Measurements from ENCODE around the gene SMAD6.

The SMAD6 gene

DNA sequence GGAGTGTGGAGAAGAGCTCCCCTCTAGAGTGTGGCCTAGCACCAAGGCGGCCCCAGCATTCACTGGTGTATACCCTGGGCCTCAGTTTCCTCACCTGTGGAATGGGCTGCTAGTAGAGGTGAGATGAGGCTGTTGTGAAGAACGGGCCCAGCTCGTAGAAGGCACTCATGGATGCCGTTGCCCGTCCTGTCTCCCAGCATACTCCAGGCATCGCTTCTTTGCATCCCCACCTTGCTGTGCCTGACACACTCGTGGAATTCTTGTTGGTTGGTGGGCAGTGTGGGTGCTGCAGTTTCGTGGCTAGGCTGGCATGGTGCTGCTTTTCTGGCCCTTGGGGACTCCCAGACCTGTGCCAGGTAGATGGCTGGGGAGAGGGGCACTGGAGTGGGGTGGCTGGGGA is 76.7 kb downstream of the SMAD6 start:
- no peak overlapping the region for H3K27ac ChIP-seq
- TF ChIP-seq, protein P1, sequence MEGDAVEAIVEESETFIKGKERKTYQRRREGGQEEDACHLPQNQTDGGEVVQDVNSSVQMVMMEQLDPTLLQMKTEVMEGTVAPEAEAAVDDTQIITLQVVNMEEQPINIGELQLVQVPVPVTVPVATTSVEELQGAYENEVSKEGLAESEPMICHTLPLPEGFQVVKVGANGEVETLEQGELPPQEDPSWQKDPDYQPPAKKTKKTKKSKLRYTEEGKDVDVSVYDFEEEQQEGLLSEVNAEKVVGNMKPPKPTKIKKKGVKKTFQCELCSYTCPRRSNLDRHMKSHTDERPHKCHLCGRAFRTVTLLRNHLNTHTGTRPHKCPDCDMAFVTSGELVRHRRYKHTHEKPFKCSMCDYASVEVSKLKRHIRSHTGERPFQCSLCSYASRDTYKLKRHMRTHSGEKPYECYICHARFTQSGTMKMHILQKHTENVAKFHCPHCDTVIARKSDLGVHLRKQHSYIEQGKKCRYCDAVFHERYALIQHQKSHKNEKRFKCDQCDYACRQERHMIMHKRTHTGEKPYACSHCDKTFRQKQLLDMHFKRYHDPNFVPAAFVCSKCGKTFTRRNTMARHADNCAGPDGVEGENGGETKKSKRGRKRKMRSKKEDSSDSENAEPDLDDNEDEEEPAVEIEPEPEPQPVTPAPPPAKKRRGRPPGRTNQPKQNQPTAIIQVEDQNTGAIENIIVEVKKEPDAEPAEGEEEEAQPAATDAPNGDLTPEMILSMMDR (conservative IDR thresholded peaks at IDR 0.05) = no peak
- no peak for TF ChIP-seq ZFX (IDR thresholded peaks at IDR 0.05)

DNA sequence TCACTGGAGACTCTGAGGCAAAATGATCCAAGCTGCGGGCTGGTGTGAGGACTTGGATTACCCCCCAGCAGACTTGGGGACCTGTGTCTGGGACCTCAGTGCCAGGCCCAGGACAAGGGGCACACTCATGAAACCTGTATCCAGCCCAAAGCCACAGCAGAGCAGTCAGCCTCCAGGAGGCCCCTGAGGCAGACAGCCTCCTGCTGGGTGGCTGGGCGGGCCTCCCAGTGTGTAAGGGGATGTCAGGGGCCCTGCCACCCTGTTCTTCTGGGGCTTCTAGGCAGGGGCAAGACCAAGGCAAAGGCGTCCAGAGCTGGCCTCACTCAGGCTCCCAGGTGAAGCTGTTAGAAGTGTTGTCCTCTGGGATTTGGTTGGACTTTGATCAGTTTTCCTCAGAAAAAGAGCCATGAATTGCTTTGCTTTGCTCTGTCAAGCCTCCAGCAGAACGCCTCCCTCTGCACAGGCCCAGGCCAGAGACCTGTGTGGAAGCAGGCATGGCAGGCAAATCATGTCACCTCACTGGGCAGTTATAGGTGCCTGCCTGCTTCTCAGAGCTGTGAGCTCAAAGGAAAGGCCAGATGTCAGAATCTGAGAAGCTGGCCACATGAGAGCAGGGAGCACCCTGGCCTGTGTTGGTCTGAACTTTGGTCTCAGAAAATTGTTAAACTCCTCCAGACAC is 77.4 kb downstream of the SMAD6 start:
- H3K27ac ChIP-seq = no peak overlapping the region
- TF ChIP-seq, protein P1 (conservative IDR thresholded peaks at IDR 0.05) = no peak
- TF ChIP-seq ZFX (IDR thresholded peaks at IDR 0.05) = no peak

DNA sequence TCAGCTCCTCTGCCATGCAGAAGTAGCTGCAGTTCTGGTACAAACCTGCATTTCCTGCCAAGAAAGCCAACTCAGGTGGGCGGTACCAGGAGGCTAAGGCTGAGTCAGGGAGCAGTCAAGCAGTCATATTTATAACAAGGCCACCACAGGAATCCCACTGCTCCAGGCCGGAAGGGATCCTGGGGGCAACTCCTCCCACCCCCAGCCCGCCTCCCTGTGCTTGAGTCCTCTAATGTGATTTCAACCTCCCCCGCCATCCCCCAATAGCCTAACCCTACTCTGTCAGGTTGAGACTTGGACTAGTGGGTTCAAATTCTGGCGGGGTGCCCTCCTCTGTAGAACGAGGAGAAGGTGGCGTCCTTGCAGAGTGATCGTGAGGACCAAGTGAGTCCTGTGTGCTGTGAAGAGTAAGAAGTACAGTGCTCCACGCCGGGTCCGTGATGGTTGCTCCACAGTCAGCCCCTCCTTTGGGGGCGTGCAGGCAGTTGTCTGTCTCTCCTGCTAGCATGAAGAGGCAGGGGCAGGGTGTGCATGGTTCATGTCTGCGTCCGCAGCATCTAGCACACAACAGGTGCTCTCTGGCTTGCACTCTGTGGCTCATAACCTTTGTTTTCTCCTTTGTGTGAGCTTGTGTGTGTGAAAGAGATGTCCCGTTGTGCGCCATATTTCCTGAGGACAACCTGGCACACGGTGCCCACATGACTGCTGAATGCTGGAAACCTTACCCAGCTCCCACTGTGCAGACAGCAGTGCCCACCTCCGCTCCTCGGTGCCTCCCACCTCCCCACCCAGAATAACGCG is 78.3 kb downstream of the SMAD6 start:
- TF ChIP-seq, protein P1 (conservative IDR thresholded peaks at IDR 0.05) = no peak
- TF ChIP-seq ZFX (IDR thresholded peaks at IDR 0.05) = no peak
- no peak overlapping the region for H3K27ac ChIP-seq

DNA sequence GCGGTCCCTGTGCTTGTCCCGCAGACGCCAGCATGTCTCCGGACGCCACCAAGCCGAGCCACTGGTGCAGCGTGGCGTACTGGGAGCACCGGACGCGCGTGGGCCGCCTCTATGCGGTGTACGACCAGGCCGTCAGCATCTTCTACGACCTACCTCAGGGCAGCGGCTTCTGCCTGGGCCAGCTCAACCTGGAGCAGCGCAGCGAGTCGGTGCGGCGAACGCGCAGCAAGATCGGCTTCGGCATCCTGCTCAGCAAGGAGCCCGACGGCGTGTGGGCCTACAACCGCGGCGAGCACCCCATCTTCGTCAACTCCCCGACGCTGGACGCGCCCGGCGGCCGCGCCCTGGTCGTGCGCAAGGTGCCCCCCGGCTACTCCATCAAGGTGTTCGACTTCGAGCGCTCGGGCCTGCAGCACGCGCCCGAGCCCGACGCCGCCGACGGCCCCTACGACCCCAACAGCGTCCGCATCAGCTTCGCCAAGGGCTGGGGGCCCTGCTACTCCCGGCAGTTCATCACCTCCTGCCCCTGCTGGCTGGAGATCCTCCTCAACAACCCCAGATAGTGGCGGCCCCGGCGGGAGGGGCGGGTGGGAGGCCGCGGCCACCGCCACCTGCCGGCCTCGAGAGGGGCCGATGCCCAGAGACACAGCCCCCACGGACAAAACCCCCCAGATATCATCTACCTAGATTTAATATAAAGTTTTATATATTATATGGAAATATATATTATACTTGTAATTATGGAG is 79.1 kb downstream of the SMAD6 start:
- no peak overlapping the region for H3K27ac ChIP-seq
- TF ChIP-seq, protein P1 (conservative IDR thresholded peaks at IDR 0.05) = no peak
- no peak for TF ChIP-seq ZFX (IDR thresholded peaks at IDR 0.05)

DNA sequence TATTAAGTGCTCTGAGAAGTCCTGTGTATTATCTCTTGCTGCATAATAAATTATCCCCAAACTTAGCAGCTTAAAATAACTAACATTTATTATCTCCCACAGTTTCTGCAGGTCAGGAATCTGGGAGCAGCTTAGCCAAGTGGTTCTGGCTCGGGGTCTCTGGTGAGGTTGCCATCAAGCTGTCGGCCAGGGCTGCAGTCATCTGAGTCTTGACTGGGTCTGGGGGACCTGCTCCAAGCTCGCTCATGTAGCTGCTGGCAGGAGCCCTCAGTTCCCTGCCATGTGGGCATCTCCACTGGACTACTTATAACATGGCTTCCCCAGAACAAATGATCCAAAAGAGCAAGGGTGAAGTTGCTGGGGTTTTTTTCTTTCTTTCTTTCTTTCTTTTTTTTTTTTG is 80.7 kb downstream of the SMAD6 start:
- no peak overlapping the region for H3K27ac ChIP-seq

DNA sequence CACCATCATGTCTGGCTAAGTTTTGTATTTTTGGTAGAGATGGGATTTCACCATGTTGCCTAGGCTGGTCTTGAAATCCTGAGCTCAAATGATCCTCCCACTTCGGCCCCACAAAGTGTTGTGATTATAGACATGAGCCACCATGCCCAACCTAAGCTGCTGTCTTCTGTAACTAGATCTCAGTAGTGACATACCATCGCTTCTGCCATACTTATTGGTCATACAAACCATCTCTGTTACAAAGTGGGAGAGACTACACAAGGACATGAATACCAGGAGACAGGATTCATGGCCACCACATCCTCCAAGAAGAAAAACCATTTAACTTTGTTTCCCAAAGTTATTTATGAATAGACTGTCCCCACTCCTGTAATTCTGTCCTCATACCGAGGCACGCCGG is 81.3 kb downstream of the SMAD6 start:
- H3K27ac ChIP-seq = no peak overlapping the region
- TF ChIP-seq, protein P1 (conservative IDR thresholded peaks at IDR 0.05) = no peak
- TF ChIP-seq ZFX (IDR thresholded peaks at IDR 0.05) = no peak

More for the DNA sequence above, 80.7 kb downstream of the SMAD6 start:
- no peak for TF ChIP-seq ZFX (IDR thresholded peaks at IDR 0.05)
- TF ChIP-seq, protein P1 (conservative IDR thresholded peaks at IDR 0.05) = no peak

DNA sequence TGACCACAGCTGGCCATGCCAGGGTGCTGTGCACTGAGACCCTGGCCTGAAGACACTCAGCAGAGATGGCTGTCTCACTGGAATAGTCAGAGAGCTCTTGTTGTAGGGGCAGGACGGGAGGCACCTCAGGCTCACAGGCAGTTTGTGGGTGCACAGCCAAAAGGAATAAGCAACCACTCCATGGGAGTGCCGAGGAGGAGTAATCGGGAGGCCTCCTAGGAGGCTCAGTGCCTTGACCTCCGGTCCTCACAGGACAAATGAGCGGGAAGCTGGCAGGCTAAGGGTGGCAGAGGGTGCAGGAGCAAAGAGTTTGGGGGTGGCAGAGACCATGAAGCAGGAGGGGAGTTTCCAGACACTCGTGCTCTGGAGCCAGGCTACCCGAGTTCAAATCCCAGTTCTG is 81.7 kb downstream of the SMAD6 start:
- no peak overlapping the region for H3K27ac ChIP-seq
- TF ChIP-seq, protein P1 (conservative IDR thresholded peaks at IDR 0.05) = no peak
- no peak for TF ChIP-seq ZFX (IDR thresholded peaks at IDR 0.05)
